Mucosa of rectum (tissue), 2 donors: ENCODE measurements around the gene ARHGAP15.
A peak's percentile ranks its signal among the peaks of the same experiment; 100 is the strongest.

Source experiments
- H3K27ac ChIP-seq, 2 donors: one replicate each; pipeline ENCODE4 v1.7.0; 2013; ENCODE audit warnings: inconsistent platforms in 2 of 2, low read depth in 2 of 2, low read length in 2 of 2
- H3K27me3 ChIP-seq, 2 donors: one replicate each; pipeline ENCODE4 v1.7.0; 2013; ENCODE audit warnings: low read length in 2 of 2; ENCODE audit not compliant: control insufficient read depth in 2 of 2, insufficient read depth in 2 of 2
- H3K36me3 ChIP-seq, 2 donors: one replicate each; pipeline ENCODE4 v1.7.0; 2013; ENCODE audit warnings: low read length in 2 of 2; ENCODE audit not compliant: control insufficient read depth in 2 of 2, insufficient read depth in 2 of 2
- H3K4me1 ChIP-seq, 2 donors: one replicate each; pipeline ENCODE4 v1.7.0; 2013; ENCODE audit warnings: low read length in 2 of 2, mild to moderate bottlenecking in 1 of 2; ENCODE audit not compliant: control insufficient read depth in 2 of 2, insufficient read depth in 2 of 2
- H3K4me3 ChIP-seq, 2 donors: one replicate each; pipeline ENCODE4 v1.7.0; 2013; ENCODE audit warnings: low read length in 2 of 2
- H3K9ac ChIP-seq, 2 donors: one replicate each; pipeline ENCODE4 v1.7.0; 2013; ENCODE audit warnings: low read length in 2 of 2, low read depth in 1 of 2, mild to moderate bottlenecking in 1 of 2
- H3K9me3 ChIP-seq, 2 donors: one replicate each; pipeline ENCODE4 v1.7.0; 2013; ENCODE audit warnings: low read length in 2 of 2; ENCODE audit not compliant: control insufficient read depth in 2 of 2
- donor health status: healthy.
- donor health status: Normal muscosa, but diverticular disease.

ARHGAP15 gene

GRCh38 chr2:143503280-143503679 lies 374.1 kb downstream of the ARHGAP15 start:
- no peaks in the 10 kb centered on the region for H3K27me3 ChIP-seq
- H3K9me3 ChIP-seq: no peaks in the 10 kb centered on the region
- no peak overlapping the region for H3K9ac ChIP-seq
- no peaks in the 10 kb centered on the region for H3K4me1 ChIP-seq
- H3K4me3 ChIP-seq: no peak overlapping the region
- no peaks in the 10 kb centered on the region for H3K36me3 ChIP-seq
- no peak overlapping the region for H3K27ac ChIP-seq

GRCh38 chr2:143504397-143504796 lies 375.2 kb downstream of the ARHGAP15 start:
- Histone ChIP-seq H3K27me3 (no peaks in the 10 kb centered on the region), H3K36me3 (no peaks in the 10 kb centered on the region), H3K4me1 (no peaks in the 10 kb centered on the region), H3K9me3 (no peaks in the 10 kb centered on the region), H3K4me3 (no peak overlapping the region), H3K27ac (no peak overlapping the region), H3K9ac (no peak overlapping the region)

GRCh38 chr2:143505542-143505941 lies 376.3 kb downstream of the ARHGAP15 start:
- Histone ChIP-seq H3K4me3 (no peak overlapping the region), H3K9ac (no peak overlapping the region), H3K27me3 (no peaks in the 10 kb centered on the region), H3K27ac (no peak overlapping the region), H3K9me3 (no peaks in the 10 kb centered on the region), H3K36me3 (no peaks in the 10 kb centered on the region), H3K4me1 (no peaks in the 10 kb centered on the region)

GRCh38 chr2:143513081-143513480 lies 383.9 kb downstream of the ARHGAP15 start:
- no peak overlapping the region for H3K27ac ChIP-seq
- H3K36me3 ChIP-seq: peaks cover 0 to 4% of the 10 kb centered on the region in 2 donors
- H3K4me3 ChIP-seq: no peak overlapping the region

GRCh38 chr2:143514413-143514812 lies 385.2 kb downstream of the ARHGAP15 start:
- H3K9ac ChIP-seq: no peak overlapping the region

More at GRCh38 chr2:143513081-143513480, 383.9 kb downstream of the ARHGAP15 start:
- Histone ChIP-seq H3K27me3 (no peaks in the 10 kb centered on the region), H3K4me1 (no peaks in the 10 kb centered on the region), H3K9ac (no peak overlapping the region), H3K9me3 (no peaks in the 10 kb centered on the region)

GRCh38 chr2:143515318-143515717 lies 386.1 kb downstream of the ARHGAP15 start:
- Histone ChIP-seq H3K9ac (no peak overlapping the region), H3K9me3 (no peaks in the 10 kb centered on the region), H3K36me3 (peaks cover 0 to 4% of the 10 kb centered on the region in 2 donors), H3K27ac (no peak overlapping the region), H3K27me3 (no peaks in the 10 kb centered on the region), H3K4me1 (no peaks in the 10 kb centered on the region), H3K4me3 (no peak overlapping the region)

More at GRCh38 chr2:143514413-143514812, 385.2 kb downstream of the ARHGAP15 start:
- Histone ChIP-seq H3K27me3 (no peaks in the 10 kb centered on the region), H3K36me3 (peaks cover 0 to 4% of the 10 kb centered on the region in 2 donors), H3K4me1 (no peaks in the 10 kb centered on the region), H3K9me3 (no peaks in the 10 kb centered on the region), H3K27ac (no peak overlapping the region), H3K4me3 (no peak overlapping the region)

- Histone ChIP-seq H3K27me3 (no peaks in the 10 kb centered on the region), H3K9ac (no peak overlapping the region), H3K36me3 (peaks cover 0 to 4% of the 10 kb centered on the region in 2 donors), H3K9me3 (no peaks in the 10 kb centered on the region), H3K4me3 (no peak overlapping the region), H3K27ac (no peak overlapping the region), H3K4me1 (no peaks in the 10 kb centered on the region)
These were observed 390.3 kb downstream of the ARHGAP15 start for GRCh38 chr2:143519521-143519920.

GRCh38 chr2:143521396-143521795 lies 392.2 kb downstream of the ARHGAP15 start:
- no peak overlapping the region for H3K4me3 ChIP-seq
- peak overlapping the region in 1 of 2 donors; percentile 10 for H3K27ac ChIP-seq
- no peaks in the 10 kb centered on the region for H3K27me3 ChIP-seq
- H3K9me3 ChIP-seq: no peaks in the 10 kb centered on the region
- H3K4me1 ChIP-seq: no peaks in the 10 kb centered on the region
- no peak overlapping the region for H3K9ac ChIP-seq
- H3K36me3 ChIP-seq: no peaks in the 10 kb centered on the region

GRCh38 chr2:143522699-143523098 lies 393.5 kb downstream of the ARHGAP15 start:
- H3K9ac ChIP-seq: no peak overlapping the region
- H3K27me3 ChIP-seq: no peaks in the 10 kb centered on the region
- H3K4me3 ChIP-seq: no peak overlapping the region
- no peaks in the 10 kb centered on the region for H3K9me3 ChIP-seq
- H3K36me3 ChIP-seq: no peaks in the 10 kb centered on the region
- H3K4me1 ChIP-seq: no peaks in the 10 kb centered on the region
- H3K27ac ChIP-seq: peak overlapping the region in 1 of 2 donors; percentile 34

GRCh38 chr2:143524119-143524553 lies 394.9 kb downstream of the ARHGAP15 start:
- Histone ChIP-seq H3K9me3 (no peaks in the 10 kb centered on the region), H3K27me3 (no peaks in the 10 kb centered on the region), H3K27ac (peak overlapping the region in 1 of 2 donors; percentile 52), H3K4me3 (no peak overlapping the region), H3K9ac (no peak overlapping the region), H3K36me3 (no peaks in the 10 kb centered on the region), H3K4me1 (no peaks in the 10 kb centered on the region)
